ENCODE results near the gene CCDC148.

DNA sequence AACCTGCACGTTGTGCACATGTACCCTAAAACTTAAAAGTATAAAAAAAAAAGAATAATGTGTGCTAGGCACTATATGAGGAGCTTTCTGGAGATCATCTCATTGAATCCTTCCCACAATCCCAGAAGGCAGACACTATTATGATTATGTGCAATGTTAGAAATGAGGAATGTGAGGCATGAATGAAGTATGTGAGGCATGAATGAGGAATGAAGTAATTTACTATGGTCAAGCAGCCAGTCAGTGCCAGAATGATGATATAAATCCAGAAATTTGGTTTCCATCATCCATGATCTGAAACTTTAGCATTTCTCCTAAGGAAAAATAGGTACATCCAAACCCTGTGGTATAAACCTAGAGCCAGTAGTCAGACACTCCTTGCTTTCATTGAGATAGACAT lies 42.0 kb downstream of the CCDC148 start:
- TF ChIP-seq, protein P1, sequence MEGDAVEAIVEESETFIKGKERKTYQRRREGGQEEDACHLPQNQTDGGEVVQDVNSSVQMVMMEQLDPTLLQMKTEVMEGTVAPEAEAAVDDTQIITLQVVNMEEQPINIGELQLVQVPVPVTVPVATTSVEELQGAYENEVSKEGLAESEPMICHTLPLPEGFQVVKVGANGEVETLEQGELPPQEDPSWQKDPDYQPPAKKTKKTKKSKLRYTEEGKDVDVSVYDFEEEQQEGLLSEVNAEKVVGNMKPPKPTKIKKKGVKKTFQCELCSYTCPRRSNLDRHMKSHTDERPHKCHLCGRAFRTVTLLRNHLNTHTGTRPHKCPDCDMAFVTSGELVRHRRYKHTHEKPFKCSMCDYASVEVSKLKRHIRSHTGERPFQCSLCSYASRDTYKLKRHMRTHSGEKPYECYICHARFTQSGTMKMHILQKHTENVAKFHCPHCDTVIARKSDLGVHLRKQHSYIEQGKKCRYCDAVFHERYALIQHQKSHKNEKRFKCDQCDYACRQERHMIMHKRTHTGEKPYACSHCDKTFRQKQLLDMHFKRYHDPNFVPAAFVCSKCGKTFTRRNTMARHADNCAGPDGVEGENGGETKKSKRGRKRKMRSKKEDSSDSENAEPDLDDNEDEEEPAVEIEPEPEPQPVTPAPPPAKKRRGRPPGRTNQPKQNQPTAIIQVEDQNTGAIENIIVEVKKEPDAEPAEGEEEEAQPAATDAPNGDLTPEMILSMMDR (IDR thresholded peaks at IDR 0.05; ENCODE audit: low read depth, low read length): no peak
- no peak for TF ChIP-seq POLR2A (IDR thresholded peaks at IDR 0.05; ENCODE audit: extremely low read depth, insufficient read length)
- TF ChIP-seq MYC (IDR thresholded peaks at IDR 0.05; ENCODE audit: low read depth, low read length): no peak

Measured in NB4 (cell line).